AG09319 (cell line): ENCODE measurements around the gene ZBTB11.
"Not testable (repeated sequence)": the region's sequence is repeated elsewhere in the genome, so short reads cannot be mapped to it uniquely, and the experiment has no call there.

Source experiments
- DNase-seq: peaks from one replicate; pipeline ENCODE4 v3.0.0-alpha.2; 2010; ENCODE audit warnings: low read depth; ENCODE audit errors: extremely low read depth
- CTCF ChIP-seq: IDR thresholded peaks from 2 replicates; pipeline ENCODE4 v1.5.1; 2011; ENCODE audit warnings: low read depth, mild to moderate bottlenecking, inconsistent platforms, low read length, moderate library complexity

Gene ZBTB11

GRCh38 chr3:101619734-101620133, 57.2 kb downstream of the ZBTB11 start:
- no peak for DNase-seq
- TF ChIP-seq CTCF: no peak

- no peak for DNase-seq
- TF ChIP-seq CTCF: no peak
Measured at GRCh38 chr3:101618726-101619125, 58.2 kb downstream of the ZBTB11 start.

- DNase-seq: no peak
- TF ChIP-seq CTCF: no peak
Measured at GRCh38 chr3:101617478-101617877, 59.5 kb downstream of the ZBTB11 start.

GRCh38 chr3:101615525-101615924, 61.4 kb downstream of the ZBTB11 start:
- no peak for TF ChIP-seq CTCF
- no peak for DNase-seq

- not testable (repeated sequence) for DNase-seq
Measured at GRCh38 chr3:101613014-101613413, 63.9 kb downstream of the ZBTB11 start.

GRCh38 chr3:101611023-101611422, 65.9 kb downstream of the ZBTB11 start:
- DNase-seq: no peak
- no peak for TF ChIP-seq CTCF

- DNase-seq: not testable (repeated sequence)
Measured at GRCh38 chr3:101605398-101605797, 71.5 kb downstream of the ZBTB11 start.

GRCh38 chr3:101603184-101603583, 73.7 kb downstream of the ZBTB11 start:
- TF ChIP-seq CTCF: no peak
- DNase-seq: no peak

- TF ChIP-seq CTCF: no peak
Measured at GRCh38 chr3:101602731-101603130, 74.2 kb downstream of the ZBTB11 start.

More at GRCh38 chr3:101602731-101603130, 74.2 kb downstream of the ZBTB11 start:
- no peak for DNase-seq
